Activated CD4-positive, alpha-beta T cell treated with anti-CD3 and anti-CD28 coated beads, Interleukin-2, Interleukin-6, amounts not matched to agents 100 ng/mL and 50 ng/mL, durations not matched to agents 16 hours and 8 hours (primary cell): ENCODE results near the gene SCN3A.
A peak's percentile ranks its signal among the peaks of the same experiment; 100 is the strongest.

Experiments
- DNase-seq: peaks from one replicate; pipeline ENCODE4 v3.0.0-alpha.2; 2020

The SCN3A gene

GRCh38 chr2:165185633-165186032 is 18.2 kb downstream of the SCN3A start:
- DNase-seq = no peak

- peak; percentile 2 for DNase-seq
These were observed 21.8 kb downstream of the SCN3A start for GRCh38 chr2:165182029-165182428.

- DNase-seq = no peak
These were observed 27.1 kb downstream of the SCN3A start for GRCh38 chr2:165176780-165177179.

DNA sequence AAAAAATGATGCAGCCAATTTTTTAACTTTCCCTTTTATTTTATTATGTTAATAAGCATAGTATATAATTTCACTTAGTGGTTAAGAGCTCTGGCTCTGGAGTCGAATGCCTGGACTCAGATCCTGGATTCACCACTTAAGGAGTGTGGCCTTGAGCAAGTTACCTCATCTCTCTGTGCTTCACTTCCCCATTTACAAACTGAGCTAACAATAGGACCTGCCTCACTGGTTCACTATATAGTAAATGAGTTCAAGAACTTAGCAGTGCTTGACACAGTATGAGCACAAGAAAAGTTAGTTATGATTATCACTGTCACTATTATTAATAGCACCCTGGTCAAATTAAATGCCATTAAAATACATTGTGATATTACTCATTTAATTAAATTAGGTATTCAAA is 30.6 kb downstream of the SCN3A start:
- DNase-seq = no peak

DNA sequence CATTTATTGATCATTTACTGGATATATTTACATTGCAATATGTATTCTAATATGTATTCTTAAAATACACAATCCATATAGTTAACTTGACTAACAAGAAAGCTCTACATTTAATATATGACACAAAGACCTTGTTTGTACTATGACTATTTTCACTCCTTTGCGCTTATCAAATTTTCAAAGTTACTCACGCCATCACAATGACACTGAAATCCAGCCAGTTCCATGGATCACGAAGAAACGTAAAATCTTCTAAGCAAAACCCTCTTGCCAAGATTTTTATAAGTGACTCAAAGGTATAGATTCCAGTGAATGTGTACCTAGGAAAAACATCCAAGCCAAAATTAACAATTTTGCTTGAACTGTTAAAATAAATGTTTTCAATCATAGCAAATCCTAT is 39.6 kb downstream of the SCN3A start:
- DNase-seq = no peak

DNA sequence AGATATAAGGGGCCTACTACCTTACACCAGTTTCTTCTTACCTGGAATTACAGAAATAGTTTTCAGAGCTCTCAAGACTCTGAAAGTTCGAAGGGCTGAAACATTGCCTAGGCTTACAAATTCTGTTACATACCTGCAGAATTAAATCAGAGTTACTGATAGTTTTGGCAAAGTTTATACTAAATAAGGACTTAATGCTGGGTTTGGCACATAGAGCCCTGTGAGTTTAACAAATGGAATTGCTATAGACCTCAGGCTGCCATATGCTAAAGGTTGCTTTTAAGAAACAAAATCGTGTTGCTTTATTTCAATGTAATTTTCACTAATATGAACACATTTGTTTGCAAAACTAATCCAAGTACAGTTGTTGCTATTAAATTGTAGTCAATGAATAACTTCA is 40.1 kb downstream of the SCN3A start:
- no peak for DNase-seq

DNA sequence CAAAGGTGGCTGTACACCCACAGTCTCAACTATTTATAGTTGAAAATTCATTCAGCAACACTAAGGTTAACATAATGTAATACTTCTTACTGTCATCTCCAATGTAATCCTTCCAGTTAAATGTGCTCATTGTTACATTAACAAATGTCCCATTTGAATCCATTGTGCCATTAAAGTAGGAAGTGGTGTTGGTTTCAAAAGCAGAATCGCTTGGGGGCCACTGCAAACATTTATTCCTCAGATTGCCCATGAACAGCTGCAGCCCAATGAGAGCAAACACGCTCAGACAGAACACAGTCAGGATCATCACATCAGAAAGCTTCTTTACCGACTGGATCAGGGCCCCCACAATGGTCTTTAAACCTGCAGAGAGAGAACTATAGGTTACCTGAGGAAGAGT is 41.4 kb downstream of the SCN3A start:
- DNase-seq = no peak

- DNase-seq = no peak
These were observed 42.3 kb downstream of the SCN3A start for GRCh38 chr2:165161510-165161909.

DNA sequence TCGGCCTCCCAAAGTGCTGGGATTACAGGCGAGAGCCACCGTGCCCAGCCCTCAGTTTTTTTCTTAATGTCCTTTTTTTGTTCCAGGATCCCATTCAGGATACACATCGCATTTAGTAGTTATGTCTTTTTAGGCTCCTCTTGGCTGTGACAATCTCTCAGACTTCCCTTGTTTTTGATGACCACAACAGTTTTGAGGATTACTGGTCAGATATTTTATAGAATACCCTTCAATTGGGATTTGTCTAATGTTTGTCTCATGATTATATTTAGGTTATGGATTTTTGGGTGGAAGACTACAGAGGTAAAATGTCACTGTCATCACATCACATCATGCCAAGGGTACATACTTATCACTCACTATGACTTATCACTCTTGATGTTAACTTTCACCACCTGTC is 46.7 kb downstream of the SCN3A start:
- no peak for DNase-seq

DNA sequence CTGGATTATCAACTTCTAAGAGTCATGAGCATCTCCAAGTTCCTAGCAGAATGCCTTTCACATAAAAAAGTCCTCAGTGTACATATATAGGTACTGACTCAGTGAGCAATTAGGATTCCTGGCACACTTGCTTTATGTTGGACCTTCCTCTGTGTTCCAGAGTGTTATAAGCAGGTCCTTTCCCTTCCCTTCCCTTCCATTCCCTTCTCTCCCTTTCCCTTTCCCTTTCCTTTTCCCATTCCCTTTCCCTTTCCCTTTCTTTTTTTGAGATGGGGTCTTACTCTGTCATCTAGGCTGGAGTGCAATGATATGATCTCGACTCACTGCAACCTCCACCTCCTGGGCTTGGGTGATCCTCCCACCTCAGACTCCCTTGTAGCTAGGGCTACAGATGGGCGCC is 48.7 kb downstream of the SCN3A start:
- DNase-seq = no peak

DNA sequence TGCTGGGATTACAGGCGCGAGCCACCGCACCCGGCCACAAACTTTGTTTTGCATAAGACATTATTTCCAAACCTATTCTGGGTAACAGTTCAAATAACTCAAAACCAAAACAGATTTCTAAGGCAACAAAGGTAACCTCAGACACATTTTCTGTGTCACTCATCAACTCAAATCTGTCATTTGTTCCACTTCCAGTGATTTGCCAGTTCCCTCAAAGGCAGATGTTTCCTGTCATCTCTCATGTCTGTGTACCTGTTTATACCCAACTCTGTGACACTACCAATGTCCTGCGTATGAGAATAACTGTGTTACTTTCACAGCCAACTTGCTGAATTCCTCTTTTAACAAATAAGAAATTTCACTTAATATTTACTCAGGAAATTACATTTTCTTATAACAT is 54.4 kb downstream of the SCN3A start:
- peak; percentile 4 for DNase-seq

GRCh38 chr2:165147186-165148045 is 56.4 kb downstream of the SCN3A start:
- DNase-seq = no peak

- no peak for DNase-seq
These were observed 59.5 kb downstream of the SCN3A start for GRCh38 chr2:165144315-165144714.

DNA sequence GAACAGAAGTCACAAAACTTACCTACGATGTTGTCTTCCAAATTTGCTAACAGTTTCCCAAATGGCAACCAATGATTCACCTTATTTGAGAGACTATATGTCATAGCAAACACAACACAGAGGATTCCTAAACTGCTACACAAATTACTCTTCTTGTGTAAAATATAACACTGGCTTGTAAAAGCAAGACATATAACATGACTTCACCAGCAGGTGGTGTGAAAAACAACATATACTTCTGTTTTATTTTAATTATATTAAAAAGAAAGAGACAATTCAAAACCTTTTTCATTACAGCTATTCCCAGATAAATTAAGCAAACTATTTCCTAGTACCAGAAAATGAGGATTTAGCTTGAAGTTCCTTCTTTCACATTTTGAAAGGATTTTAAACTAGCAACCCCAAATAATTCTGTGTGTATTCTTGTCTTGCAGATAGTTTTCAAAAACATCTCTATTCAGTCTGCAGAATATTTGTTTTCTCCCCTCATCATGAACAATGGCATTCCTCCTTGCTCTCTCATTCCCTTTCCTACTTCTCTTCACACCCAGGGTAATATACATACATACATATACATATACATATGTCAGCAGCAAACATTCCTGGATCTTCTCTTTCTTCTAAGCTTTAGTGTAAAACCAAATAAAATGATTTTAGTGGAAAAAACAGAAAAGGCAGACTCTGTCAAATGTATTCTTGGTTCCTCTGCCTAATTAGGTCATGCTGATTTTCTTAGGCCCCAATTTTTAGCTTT is 62.1 kb downstream of the SCN3A start:
- DNase-seq = no peak

- no peak for DNase-seq
These were observed 77.6 kb downstream of the SCN3A start for GRCh38 chr2:165126244-165126643.

DNA sequence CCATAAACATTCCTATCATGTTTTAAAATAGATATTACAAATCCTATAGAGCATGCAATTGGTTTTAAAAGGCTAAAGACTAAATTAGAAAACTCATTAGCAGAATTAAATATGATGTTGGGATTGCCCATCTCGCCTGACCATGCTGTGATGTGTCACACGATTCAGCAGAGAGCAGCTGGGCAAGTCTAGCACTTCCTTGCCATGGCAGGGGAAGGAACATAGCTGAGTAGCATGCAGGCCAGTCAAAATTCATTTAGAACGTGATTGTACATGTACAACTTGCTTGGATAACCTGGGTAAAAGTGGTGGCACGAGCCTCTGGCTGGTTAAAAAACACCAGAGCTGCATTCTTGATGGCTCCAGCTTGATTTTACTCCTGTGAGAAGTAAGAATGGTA is 81.3 kb downstream of the SCN3A start:
- DNase-seq = no peak

DNA sequence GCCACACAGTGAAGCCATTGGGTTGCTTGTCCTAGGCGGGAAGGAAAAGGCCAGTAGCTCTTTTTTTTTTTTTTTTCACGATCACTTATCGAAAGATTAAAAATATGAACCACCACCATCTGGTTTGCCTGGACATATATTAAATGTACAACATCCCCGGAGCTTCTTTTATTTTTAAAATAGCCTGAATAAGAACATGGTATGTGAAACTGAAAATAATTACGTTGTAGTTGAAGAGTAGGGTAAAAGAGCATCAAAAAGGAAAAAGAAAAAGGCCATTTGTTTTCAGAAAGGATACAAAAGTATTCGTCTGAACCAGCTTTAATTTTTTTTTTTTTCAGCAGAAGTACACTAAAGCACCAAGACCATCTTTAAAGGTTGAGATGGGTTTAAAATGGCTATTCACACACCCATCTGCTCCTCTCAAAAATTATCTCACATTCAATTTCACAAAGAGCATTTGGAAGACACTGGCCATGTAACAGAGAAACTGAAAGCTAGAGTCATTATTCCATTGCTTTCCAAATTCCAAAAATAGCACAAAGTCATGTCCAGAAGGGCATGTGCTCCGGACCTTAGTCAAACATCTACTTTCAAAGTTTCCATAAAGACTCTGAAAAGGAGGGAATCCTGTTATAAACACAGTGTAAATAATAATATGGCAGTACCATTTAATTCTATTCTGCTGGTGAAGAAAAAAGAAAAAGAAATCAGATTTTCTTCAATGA is 82.9 kb downstream of the SCN3A start:
- DNase-seq = no peak

DNA sequence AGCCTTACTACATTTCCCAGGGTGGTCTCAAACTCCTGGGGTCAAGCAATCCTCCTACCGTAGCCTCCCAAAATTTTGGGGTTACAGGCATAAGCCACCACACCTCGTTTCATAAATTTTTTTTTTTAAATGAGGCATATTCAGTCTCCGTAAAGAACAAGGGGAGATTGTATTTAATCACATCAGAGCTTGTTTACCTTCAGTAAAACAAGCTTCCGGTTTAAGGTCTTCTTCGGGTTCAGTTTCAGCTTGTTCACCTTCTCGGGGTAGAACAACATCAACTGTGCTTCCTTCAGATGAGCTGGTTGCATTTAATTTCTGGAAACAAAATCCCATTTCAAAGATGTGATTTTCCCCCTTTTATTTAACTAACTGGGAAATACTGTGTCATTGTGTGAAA is 88.6 kb downstream of the SCN3A start:
- DNase-seq = no peak

DNA sequence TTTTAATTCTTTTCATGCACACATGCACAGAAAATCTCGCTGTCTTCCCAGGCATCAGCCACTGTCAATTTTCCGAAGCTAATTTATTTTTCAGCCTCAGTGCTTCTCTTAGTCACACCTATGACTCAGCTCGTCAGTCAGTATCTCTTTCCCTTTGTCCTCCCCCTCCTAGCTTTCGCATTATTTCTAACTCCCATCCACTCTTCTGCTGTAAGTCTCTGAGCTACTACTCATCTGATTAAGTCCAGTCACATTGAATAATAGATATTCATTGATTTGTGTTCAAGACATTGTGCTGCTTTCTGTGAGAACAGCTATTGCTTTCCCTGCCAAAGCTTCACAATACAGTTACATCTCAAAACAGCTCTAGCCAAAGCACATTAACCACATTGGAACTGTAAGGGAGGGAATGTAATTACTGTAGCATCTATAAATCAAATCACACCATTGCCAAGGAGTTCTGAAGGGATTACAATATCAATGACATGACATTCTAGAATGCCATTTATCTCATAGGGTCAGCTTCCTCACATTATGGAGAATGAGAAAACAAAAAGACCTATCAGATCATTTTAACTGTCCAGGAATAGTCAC is 89.4 kb downstream of the SCN3A start:
- DNase-seq = no peak

GRCh38 chr2:165113414-165113813 is 90.4 kb downstream of the SCN3A start:
- no peak for DNase-seq

DNA sequence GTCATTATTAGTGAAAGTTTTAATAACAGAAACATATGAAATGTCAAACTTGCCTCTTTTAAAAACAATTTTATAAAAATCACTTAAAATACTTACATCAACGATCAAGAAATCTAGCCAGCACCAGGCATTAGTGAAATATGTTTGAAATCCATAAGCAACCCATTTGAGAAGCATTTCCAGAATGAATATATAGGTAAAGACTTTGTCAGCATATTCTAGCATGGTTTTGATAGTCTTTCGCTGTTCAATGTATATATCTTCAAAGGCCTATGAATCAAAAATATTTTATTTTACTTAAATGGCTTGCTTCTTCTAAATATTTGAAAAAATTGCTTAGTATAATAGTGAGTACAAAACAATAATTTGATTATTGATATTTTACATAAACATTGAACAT is 91.1 kb downstream of the SCN3A start:
- no peak for DNase-seq

- DNase-seq = no peak
These were observed 91.7 kb downstream of the SCN3A start for GRCh38 chr2:165112133-165112573.

DNA sequence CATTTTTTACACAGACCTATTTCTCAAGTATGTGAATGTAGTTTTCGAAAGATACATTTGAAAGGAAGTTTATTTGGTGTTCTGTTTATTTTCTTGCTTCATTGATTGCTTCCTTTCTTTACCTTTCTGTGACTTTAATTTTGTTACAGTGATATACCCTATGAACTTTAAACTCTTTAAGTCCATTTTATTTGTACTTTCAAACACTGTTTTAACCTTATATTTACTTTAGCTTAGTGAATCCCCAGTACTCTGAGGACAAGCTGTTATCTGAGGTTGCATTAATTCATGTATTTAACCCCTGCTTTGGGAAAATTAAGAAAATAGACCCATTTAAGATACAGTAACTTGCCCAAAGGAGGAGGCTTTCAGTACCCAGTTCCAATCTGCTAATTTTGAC is 93.5 kb downstream of the SCN3A start:
- DNase-seq = no peak
